DMS 273 (cell line): ENCODE results near the gene ARNT2.

Experiments used
- DNase-seq: peaks from one replicate; lab custom pipeline; 2025; ENCODE audit not compliant: unreplicated experiment; lab: John Stamatoyannopoulos, UW

ARNT2 gene

GRCh38 chr15:80489030-80489594 lies 84.9 kb downstream of the ARNT2 start:
- DNase-seq = no peak

DNA sequence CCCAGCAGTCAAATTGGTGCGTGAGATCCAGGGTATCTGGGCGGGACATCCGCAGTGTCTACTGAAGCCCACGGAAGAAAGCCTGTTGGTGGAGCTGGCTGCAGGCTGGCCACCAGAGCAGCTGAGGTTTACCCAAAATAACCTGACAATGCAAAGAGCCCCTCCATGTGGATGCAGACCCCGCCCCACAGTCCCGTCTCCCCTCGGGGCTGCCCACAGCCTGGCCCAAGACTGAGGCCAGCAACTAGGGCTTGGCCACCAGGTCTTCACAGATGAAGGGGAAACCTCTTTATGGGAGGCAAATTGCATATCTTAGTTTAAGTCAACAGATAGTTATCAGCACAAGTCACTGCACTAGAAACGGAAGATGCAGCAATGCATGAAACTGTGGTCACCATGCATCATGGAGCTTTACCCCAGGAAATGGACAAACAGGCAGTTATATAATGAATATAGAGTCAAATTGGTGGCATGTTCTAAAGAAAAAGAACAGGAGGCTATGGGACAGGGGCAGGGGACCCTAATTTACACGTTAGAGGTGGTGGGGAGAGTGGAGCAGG lies 86.3 kb downstream of the ARNT2 start:
- DNase-seq = no peak

- no peak for DNase-seq
Observed at GRCh38 chr15:80491163-80491847, 87.1 kb downstream of the ARNT2 start.

GRCh38 chr15:80492409-80492808 lies 88.2 kb downstream of the ARNT2 start:
- no peak for DNase-seq

DNA sequence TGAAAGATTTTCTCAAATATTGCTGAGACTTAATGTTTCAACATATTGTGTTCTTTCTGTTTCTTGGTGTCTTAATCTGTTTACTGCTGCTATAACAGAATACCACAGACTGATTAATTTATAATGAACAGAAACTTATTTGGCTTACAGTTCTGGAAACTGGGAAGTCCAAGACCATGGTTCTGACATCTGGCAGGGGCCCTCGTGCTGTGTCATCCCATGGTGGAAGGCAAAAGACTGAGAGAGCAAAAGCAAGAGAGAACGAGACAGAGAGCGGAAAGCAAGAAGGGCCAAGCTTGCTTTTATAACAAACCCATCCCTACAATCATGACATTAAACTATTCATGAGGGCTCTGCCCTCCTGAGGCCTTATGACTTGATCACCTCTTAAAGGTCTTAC lies 88.7 kb downstream of the ARNT2 start:
- no peak for DNase-seq

- no peak for DNase-seq
Observed at GRCh38 chr15:80494351-80494751, 90.2 kb downstream of the ARNT2 start.

DNA sequence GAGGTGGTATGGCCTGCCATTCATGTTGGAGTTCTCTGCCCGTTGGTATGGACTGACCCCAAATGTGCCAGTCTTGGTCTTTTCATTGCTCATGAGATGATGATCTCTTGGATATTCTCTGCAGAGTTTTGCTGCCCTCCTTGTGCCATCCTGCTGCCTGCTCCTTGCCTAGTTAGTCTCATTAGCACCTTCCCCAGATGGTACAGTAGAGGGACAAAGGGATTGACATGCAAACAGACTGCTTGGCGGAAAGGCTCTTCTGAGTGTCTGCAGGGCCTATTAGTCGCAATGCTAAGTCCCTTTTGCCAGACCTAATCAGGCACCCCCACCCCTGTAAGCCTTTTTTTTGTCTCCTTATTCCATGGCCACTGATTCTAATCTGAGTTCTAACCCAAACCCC lies 90.6 kb downstream of the ARNT2 start:
- DNase-seq = no peak

DNA sequence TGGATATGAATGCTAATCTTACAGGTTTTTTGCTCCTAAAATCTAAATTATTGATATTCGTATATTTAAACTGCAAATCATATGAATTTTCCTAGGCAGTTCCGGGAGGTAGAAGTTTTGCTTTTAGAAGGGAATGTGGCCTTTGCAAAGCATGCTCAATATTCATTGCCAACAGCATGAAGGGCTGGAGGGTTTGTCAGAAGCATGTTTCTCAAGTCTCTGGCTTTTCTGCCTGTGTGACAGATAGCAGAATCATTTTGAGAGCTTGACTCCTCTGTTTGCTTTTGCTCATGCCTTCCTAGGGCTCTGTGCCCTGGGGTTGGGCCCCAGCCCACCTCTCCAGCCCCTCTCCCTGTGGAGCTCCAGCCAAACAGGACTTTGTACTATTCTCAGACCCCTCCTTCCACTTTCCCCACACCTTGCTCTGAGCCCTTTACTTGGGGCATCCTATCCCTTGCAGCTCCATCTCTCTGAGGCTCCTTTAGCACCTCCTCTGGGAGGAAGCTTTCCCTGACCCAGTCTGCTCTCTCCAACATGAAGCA lies 91.3 kb downstream of the ARNT2 start:
- no peak for DNase-seq

- DNase-seq = no peak
Observed at GRCh38 chr15:80496096-80496495, 91.9 kb downstream of the ARNT2 start.

- no peak for DNase-seq
Observed at GRCh38 chr15:80497221-80497620, 93.0 kb downstream of the ARNT2 start.

- no peak for DNase-seq
Observed at GRCh38 chr15:80498652-80499051, 94.5 kb downstream of the ARNT2 start.

DNA sequence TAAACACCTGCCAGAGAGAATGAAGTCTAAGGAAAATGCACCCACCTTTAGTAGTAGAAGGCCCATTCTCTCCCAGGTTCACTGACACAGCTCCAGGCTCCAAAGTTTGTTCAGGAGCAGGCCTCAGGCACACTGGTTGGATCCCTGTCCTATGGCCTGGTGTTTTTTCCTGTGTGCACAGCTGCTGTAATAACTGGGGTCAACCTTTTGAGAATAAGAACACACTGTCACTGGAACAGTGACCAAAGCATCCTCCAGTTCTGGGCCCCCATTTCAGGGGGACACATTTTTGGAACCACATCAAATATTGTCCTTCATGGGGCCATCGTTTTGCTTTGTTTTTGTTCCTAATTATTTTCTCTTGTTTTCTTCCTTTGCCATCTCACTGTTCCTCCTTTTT lies 95.8 kb downstream of the ARNT2 start:
- DNase-seq = no peak

DNA sequence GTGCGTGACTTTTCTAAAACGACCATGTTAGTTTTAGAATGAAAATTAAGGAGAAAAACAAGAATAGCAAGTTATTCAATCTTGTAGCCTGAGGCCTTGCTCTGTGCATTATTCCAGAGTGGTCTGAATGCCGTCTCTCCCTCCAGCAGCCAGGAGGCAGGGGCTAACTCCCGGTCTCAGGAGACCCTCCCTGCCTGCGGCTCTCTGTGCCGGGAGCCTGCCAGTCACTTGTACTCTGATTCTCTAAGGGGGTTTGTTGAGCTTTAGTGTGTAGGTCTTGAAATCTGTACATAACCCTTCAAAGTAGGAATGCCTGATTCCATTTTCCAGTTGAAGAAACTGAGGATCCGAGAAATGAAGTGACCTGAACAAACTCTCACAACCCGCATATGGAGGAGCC lies 97.3 kb downstream of the ARNT2 start:
- no peak for DNase-seq

DNA sequence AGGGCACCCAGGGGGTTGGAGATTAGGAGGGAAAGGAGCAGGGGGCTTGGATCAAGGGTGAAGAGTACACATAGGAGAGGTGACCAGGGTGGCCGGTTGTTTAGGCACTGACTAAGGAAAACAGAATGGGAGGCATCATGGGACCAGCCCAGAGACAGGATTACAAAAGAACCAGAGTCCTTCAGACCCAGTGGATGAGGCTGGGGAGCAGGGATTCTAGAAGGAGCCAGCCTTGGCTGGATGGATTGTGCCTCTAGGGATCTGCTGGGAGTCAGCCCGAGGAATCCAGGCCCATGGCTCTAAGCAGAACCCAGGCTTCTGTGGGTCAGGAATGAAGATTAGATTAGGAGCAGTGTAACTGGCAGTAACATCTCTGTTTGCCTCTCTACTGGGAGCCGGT lies 98.6 kb downstream of the ARNT2 start:
- no peak for DNase-seq

DNA sequence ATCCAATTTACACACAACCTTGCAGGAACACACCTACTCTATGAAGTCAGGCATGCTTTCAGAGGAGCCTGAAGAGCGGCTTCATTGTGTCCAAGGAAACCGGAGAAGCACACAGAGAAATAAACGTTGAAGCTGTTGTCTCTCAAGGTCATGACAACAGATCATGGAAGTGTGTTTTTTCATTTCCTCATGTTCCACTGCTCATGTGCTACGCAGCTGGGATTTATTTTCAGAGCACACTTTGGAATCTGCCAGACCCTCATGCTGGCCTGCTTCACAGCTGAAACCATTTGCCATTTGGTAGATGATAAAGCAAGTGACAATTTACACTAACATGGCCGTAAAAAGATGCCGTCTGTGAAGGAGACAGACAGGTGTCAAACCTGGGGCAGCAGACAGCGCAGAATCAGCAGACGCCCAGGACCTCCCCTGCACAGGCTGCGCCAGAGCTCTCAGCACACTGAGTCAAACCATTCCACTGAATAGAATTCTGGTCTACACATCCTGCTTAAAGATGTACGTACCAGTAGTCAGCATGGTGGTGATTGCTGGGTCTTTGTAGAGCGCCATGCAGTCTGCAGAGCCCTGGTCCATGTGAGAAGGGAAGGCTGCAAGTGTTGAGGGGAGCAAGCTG lies 99.3 kb downstream of the ARNT2 start:
- no peak for DNase-seq

DNA sequence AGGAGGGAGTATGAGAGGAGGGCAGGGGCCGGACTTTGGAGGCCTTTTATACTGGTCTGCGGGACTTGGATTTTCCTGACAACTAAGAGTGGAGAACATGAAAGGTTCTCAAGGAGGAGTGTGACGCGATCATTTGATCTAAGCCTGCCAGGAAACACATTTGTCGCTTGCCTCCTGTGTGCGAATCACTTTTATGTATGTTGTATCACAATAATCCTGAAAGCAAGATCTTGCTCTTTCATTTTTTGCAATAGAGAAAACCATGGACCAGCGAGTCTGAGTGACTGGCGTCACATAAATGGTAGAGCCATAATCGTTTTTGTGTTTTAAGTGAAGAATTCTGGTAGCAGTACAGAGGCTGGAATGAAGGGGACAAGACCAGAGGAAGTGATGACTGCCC lies 100.7 kb downstream of the ARNT2 start:
- no peak for DNase-seq

- no peak for DNase-seq
Observed at GRCh38 chr15:80506286-80506893, 102.2 kb downstream of the ARNT2 start.

GRCh38 chr15:80507131-80507530 lies 102.9 kb downstream of the ARNT2 start:
- no peak for DNase-seq

- no peak for DNase-seq
Observed at GRCh38 chr15:80507638-80508316, 103.6 kb downstream of the ARNT2 start.

- no peak for DNase-seq
Observed at GRCh38 chr15:80508783-80509182, 104.6 kb downstream of the ARNT2 start.

DNA sequence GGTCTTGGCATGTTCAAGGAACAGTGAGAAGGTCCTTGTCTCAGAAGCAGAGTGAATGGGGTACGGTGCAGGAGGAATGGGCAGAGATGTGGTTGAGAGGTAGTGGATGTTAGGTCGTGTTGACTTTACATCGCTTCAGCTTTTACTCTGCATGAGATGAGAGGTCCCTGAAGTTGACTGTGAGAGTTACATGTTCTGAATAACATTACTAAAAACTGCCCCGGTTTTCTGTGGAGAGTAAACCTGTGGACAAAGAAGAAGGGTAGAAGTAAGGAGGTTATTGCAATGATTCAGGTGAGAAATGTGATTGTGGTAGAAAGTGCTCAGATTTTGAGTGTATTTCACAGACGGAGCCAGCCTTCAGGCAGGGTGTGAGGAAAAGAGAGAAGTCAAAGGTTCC lies 105.6 kb downstream of the ARNT2 start:
- no peak for DNase-seq
